ENCODE results near the gene AOPEP. TPM values are rescaled to one million over a fixed set of nuclear protein-coding genes. Genes with fewer than 3 reads are reported as not detected.

Gene AOPEP
- total and polyA plus RNA-seq, 2 of the 13 experiments (the other 11 are each of a cell fraction or from before 2014, with no cell fraction given), result 22.2 to 41.6 TPM

DNA sequence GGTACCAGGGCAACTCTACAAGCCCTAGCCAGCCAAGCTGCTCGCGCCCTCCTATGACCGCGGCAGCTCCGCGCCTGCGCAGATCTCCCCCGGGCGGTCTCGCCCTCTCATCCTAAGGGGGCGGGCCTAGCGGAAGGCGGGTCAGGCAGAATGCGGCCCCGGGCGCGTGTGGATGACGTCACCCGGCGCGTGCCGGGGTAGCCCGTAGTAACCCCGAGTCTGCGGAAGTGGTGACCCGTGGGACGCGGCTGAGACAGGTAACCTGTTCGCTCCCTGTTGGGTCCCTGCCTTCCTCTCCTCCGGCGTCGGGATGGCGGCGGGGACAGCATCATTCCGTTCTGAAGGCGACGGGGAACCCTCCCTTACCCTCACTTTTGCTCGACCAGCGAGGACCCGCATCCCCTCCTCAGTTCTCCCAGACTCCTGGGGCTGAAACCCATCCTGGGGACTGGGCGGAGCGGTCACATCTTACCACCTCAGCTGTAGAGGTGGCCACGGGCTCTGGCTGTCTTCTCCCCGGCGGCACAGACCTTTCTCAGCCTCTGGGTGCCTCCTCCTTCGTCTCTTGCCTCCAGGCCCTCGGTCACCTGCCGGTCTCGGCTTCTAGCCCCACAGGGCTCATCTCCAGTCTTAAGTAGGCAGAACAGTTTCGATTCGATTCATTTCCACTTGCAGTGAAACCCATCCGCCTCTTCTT lies at the start of gene AOPEP (continued):
- TF ChIP-seq, protein P1, sequence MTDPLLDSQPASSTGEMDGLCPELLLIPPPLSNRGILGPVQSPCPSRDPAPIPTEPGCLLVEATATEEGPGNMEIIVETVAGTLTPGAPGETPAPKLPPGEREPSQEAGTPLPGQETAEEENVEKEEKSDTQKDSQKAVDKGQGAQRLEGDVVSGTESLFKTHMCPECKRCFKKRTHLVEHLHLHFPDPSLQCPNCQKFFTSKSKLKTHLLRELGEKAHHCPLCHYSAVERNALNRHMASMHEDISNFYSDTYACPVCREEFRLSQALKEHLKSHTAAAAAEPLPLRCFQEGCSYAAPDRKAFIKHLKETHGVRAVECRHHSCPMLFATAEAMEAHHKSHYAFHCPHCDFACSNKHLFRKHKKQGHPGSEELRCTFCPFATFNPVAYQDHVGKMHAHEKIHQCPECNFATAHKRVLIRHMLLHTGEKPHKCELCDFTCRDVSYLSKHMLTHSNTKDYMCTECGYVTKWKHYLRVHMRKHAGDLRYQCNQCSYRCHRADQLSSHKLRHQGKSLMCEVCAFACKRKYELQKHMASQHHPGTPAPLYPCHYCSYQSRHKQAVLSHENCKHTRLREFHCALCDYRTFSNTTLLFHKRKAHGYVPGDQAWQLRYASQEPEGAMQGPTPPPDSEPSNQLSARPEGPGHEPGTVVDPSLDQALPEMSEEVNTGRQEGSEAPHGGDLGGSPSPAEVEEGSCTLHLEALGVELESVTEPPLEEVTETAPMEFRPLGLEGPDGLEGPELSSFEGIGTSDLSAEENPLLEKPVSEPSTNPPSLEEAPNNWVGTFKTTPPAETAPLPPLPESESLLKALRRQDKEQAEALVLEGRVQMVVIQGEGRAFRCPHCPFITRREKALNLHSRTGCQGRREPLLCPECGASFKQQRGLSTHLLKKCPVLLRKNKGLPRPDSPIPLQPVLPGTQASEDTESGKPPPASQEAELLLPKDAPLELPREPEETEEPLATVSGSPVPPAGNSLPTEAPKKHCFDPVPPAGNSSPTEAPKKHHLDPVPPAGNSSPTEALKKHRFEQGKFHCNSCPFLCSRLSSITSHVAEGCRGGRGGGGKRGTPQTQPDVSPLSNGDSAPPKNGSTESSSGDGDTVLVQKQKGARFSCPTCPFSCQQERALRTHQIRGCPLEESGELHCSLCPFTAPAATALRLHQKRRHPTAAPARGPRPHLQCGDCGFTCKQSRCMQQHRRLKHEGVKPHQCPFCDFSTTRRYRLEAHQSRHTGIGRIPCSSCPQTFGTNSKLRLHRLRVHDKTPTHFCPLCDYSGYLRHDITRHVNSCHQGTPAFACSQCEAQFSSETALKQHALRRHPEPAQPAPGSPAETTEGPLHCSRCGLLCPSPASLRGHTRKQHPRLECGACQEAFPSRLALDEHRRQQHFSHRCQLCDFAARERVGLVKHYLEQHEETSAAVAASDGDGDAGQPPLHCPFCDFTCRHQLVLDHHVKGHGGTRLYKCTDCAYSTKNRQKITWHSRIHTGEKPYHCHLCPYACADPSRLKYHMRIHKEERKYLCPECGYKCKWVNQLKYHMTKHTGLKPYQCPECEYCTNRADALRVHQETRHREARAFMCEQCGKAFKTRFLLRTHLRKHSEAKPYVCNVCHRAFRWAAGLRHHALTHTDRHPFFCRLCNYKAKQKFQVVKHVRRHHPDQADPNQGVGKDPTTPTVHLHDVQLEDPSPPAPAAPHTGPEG (CRISPR knock-in tag; IDR thresholded peaks at IDR 0.05), result 0 out of 2 replicates have a peak, but pooled peaks have one; percentile 43
- TF ChIP-seq SAP130 (CRISPR knock-in tag; IDR thresholded peaks at IDR 0.05; ENCODE audit: low read depth), result peak; percentile 97
- peak; percentile 78; the same call in 1 of the 2 replicates for TF ChIP-seq KDM2A (CRISPR knock-in tag; IDR thresholded peaks at IDR 0.05; ENCODE audit: borderline replicate concordance, low read depth)
- peak; percentile 83; the same call in 1 of the 2 replicates for TF ChIP-seq ZNF232 (CRISPR knock-in tag; IDR thresholded peaks at IDR 0.05; ENCODE audit: borderline replicate concordance)
- 0 out of 2 replicates have a peak, but pooled peaks have one; percentile 8 for TF ChIP-seq HMG20A (CRISPR knock-in tag; IDR thresholded peaks at IDR 0.05; ENCODE audit: borderline replicate concordance)
- TF ChIP-seq, protein P2, sequence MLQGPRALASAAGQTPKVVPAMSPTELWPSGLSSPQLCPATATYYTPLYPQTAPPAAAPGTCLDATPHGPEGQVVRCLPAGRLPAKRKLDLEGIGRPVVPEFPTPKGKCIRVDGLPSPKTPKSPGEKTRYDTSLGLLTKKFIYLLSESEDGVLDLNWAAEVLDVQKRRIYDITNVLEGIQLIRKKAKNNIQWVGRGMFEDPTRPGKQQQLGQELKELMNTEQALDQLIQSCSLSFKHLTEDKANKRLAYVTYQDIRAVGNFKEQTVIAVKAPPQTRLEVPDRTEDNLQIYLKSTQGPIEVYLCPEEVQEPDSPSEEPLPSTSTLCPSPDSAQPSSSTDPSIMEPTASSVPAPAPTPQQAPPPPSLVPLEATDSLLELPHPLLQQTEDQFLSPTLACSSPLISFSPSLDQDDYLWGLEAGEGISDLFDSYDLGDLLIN (CRISPR knock-in tag; IDR thresholded peaks at IDR 0.05; ENCODE audit: borderline replicate concordance), result 0 out of 2 replicates have a peak, but pooled peaks have one; percentile 77
- no peak; the same call in 1 of the 2 replicates for TF ChIP-seq FOXC1 (CRISPR knock-in tag; IDR thresholded peaks at IDR 0.05; ENCODE audit: borderline replicate concordance)
- TF ChIP-seq, protein P3, sequence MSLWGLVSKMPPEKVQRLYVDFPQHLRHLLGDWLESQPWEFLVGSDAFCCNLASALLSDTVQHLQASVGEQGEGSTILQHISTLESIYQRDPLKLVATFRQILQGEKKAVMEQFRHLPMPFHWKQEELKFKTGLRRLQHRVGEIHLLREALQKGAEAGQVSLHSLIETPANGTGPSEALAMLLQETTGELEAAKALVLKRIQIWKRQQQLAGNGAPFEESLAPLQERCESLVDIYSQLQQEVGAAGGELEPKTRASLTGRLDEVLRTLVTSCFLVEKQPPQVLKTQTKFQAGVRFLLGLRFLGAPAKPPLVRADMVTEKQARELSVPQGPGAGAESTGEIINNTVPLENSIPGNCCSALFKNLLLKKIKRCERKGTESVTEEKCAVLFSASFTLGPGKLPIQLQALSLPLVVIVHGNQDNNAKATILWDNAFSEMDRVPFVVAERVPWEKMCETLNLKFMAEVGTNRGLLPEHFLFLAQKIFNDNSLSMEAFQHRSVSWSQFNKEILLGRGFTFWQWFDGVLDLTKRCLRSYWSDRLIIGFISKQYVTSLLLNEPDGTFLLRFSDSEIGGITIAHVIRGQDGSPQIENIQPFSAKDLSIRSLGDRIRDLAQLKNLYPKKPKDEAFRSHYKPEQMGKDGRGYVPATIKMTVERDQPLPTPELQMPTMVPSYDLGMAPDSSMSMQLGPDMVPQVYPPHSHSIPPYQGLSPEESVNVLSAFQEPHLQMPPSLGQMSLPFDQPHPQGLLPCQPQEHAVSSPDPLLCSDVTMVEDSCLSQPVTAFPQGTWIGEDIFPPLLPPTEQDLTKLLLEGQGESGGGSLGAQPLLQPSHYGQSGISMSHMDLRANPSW (CRISPR knock-in tag; IDR thresholded peaks at IDR 0.05; ENCODE audit: borderline replicate concordance), result peak; percentile 79; the same call in 1 of the 2 replicates
- TF ChIP-seq, protein P4, sequence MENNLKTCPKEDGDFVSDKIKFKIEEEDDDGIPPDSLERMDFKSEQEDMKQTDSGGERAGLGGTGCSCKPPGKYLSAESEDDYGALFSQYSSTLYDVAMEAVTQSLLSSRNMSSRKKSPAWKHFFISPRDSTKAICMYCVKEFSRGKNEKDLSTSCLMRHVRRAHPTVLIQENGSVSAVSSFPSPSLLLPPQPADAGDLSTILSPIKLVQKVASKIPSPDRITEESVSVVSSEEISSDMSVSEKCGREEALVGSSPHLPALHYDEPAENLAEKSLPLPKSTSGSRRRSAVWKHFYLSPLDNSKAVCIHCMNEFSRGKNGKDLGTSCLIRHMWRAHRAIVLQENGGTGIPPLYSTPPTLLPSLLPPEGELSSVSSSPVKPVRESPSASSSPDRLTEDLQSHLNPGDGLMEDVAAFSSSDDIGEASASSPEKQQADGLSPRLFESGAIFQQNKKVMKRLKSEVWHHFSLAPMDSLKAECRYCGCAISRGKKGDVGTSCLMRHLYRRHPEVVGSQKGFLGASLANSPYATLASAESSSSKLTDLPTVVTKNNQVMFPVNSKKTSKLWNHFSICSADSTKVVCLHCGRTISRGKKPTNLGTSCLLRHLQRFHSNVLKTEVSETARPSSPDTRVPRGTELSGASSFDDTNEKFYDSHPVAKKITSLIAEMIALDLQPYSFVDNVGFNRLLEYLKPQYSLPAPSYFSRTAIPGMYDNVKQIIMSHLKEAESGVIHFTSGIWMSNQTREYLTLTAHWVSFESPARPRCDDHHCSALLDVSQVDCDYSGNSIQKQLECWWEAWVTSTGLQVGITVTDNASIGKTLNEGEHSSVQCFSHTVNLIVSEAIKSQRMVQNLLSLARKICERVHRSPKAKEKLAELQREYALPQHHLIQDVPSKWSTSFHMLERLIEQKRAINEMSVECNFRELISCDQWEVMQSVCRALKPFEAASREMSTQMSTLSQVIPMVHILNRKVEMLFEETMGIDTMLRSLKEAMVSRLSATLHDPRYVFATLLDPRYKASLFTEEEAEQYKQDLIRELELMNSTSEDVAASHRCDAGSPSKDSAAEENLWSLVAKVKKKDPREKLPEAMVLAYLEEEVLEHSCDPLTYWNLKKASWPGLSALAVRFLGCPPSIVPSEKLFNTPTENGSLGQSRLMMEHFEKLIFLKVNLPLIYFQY (CRISPR knock-in tag; IDR thresholded peaks at IDR 0.05; ENCODE audit: borderline replicate concordance), result peak; percentile 56; the same call in 1 of the 2 replicates
- TF ChIP-seq ZBTB1 (CRISPR knock-in tag; IDR thresholded peaks at IDR 0.05; ENCODE audit: borderline replicate concordance), result no peak
- TF ChIP-seq RFXANK (CRISPR knock-in tag; IDR thresholded peaks at IDR 0.05), result 0 out of 2 replicates have a peak, but pooled peaks have one; percentile 54
- TF ChIP-seq NFKB2 (CRISPR knock-in tag; IDR thresholded peaks at IDR 0.05; ENCODE audit: borderline replicate concordance), result peak; percentile 78; the same call in 1 of the 2 replicates
- no peak for TF ChIP-seq ZNF138 (CRISPR knock-in tag; IDR thresholded peaks at IDR 0.05; ENCODE audit: low read depth)
- peak; percentile 92 for TF ChIP-seq RXRA (CRISPR knock-in tag; IDR thresholded peaks at IDR 0.05)
